ENCODE data around the gene DIP2C.
A peak's percentile ranks its signal among the peaks of the same experiment; 100 is the strongest.

DIP2C gene

GRCh38 chr10:494149-494542, 195.3 kb downstream of the DIP2C start:
- DNase-seq (ENCODE audit: low spot score) = no peak

GRCh38 chr10:493391-494148, 195.9 kb downstream of the DIP2C start:
- no peak for DNase-seq (ENCODE audit: low spot score)

- no peak for DNase-seq (ENCODE audit: low spot score)
Measured at GRCh38 chr10:492836-493235, 196.6 kb downstream of the DIP2C start.

DNA sequence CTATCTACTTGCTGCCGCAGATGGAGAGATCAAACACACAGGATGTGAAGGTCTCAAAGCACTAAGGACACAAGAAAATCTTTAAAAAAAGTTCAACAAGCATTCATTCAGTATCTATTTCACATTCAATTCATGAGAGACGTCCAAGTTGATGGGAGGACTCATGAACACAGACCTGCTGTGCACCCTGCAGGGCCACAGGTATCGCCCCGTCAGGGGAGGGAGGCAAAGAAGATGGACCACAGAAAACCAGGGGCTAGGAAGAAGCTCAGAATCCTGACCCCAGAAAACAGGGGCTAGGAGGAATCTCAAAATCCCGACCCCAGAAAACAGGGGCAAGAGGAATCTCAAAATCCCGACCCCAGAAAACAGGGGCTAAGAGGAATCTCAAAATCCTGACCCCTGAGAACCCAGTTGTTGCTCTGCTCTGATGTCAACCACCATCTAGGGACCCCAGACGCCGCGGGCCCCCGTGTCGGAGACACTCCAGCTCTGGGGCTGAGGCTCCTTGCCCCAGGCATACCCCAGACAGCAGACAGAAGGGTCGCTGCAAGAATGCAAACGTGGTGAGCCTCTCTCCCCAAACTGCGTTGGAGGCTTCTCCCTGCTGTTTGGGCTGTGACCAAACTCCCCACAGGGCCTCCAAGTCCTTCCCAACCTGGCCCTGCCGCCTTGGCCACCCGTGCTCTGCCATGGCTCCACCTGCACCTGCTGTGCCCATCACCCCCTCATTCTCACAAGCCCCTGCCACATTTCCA, 197.6 kb downstream of the DIP2C start:
- DNase-seq (ENCODE audit: low spot score) = no peak

DNA sequence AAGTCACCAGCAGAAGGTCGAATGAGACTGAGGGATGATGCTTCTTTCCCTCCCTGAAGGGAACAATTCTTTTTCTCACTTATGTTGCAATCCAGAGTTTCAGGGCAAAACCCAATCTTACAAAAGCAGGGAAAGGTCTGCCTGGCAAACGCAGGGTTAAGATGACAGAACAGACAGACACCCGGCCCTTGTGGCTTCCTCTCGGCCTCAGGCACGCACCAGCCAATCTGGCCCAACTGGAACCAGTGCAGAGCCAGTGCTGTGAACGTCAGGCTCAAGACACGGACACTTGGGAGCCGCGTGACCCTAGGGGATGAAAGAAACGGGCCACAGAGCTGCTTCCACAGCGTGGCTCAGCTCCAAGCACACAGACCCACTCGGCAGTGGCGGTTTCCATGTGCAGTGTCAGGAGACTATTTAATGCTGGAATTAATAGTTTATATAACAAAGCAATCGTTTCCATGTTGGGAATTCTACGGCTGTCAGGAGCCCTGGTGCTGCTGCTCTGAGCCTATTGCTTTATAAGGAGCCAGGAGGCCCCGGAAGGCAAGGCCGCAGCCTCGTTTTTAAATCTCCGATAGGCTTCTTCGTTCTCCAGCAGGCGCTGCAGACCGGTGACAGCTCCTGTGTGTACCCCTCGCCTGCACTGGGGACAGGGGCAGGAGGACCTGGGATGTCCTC, 198.4 kb downstream of the DIP2C start:
- DNase-seq (ENCODE audit: low spot score) = peak; percentile 76

GRCh38 chr10:490256-490655, 199.2 kb downstream of the DIP2C start:
- no peak for DNase-seq (ENCODE audit: low spot score)

GRCh38 chr10:489330-489729, 200.1 kb downstream of the DIP2C start:
- no peak for DNase-seq (ENCODE audit: low spot score)

DNA sequence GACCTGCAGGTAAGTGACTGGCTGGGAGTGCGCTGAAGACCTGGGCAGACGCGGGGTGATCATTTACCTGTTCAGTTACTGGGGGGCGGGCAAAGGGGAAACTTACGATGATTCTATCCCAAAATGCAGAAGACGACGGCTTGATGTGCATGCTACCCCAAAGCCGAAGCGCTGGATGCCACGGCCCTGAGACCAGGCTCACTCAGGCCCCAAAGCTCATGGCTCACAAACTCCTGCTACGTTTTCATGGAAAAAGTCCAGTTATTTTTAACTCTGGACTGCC, 200.6 kb downstream of the DIP2C start:
- DNase-seq (ENCODE audit: low spot score) = no peak

DNA sequence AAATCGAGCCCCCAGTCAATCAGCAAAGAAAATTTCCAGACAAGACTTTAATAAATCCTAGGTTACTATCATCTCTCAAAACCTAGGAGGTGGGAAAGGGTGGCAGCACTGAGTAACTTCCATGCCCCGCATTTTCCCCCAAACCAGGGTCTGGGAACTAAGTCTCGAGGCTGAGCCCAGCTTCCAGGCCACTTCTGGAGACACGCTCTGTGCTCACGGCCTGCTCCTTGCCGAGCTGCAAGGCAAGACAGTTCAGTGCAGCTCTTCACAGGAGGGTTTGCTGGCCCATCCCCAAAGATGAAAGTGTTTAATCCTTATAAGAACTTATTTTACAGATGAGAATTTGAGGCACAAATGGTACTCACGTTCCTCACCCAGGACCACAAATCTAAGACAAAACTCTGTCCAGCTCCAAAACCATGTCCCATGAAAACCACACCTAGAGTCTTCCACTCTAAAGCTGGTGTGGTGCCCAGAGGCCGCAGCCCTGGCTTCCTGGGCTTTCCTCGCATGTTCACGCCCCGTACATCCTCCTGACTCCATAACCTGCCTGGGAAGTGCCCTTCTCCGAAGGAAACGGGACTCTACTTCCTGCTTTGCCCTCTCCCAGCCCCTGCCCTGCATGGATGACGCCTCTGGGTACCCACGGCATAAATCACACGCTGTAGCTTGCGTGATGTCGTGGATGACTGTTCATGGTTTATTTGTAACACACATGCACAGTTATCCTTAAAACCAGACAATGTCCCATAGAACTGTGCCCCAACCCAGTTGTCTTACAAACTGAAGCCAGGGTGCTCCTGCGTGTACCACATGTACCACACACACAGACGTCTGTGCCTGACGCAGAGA, 201.2 kb downstream of the DIP2C start:
- DNase-seq (ENCODE audit: low spot score) = no peak

GRCh38 chr10:486666-487322, 202.7 kb downstream of the DIP2C start:
- DNase-seq (ENCODE audit: low spot score) = no peak

DNA sequence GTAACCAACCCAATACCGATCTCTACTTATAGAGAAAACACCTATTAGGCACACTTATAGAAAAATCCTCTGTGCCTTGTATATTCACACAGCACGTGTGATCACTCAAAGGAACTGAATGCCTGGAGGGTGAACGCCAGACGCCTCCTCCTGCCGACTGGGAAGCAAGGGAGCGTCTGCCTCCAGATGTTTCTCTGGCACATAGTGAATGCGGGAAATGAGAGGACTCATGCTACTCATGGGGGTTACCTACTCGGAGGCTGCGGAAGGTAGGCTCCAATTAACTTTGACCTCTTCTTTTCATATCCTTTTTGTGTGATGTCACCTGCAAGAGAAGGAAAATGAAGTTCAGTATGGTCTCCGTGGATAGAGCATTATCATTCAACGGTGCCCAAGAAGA, 203.3 kb downstream of the DIP2C start:
- no peak for DNase-seq (ENCODE audit: low spot score)

DNA sequence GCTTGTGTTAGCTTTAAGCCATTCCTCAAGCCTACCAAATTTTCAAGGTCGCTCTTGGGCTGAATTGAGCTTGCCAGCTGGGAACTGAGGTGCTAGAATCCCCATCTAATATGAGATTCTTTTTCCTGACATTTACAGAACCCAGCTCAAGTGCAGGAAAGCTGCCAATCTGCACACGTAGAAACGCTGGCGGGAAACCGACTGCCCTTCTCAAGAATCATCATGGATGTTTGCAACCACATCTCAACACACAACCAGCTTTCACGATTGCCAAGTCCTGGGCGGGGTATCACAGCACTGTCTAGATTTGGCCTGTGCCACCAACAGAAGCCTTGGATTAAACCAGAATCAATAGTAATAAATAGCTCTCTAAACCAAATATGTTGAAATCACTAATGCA, 203.7 kb downstream of the DIP2C start:
- DNase-seq (ENCODE audit: low spot score) = no peak

DNA sequence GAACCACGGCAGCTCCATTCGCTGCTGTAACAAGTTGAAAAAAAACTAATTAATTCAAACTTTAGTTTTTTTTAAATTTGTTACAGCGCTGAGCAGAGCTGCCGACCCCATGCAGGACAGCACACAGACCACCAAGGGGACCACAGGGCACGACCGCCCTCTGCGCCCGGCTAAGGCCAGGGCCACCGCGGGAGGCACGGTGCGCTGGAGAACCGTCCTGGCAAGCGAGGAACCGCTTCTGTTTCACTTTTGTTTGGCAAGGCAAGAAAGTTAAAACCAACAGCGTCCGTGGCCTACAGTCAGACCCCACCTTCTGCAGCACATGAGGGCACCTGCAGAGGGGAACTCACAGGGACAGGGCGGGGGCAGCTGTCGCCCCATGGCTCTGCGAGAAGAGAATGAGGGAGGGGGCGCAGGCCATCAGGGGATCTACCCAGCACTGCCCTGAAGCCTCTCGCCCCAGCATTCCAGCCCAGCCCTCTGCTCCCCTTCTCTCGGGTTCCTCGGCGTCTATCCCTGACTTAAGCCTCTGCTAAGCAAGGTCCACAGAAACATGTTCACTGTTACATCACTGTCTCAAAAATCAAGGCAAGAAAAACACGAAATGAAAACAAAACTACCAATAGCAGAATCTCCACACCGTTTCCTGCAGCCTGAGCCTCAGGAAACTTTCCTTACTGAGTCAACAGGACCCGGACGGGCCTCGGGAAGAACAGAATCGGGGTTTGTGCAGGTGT, 204.4 kb downstream of the DIP2C start:
- DNase-seq (ENCODE audit: low spot score) = peak; percentile 29

DNA sequence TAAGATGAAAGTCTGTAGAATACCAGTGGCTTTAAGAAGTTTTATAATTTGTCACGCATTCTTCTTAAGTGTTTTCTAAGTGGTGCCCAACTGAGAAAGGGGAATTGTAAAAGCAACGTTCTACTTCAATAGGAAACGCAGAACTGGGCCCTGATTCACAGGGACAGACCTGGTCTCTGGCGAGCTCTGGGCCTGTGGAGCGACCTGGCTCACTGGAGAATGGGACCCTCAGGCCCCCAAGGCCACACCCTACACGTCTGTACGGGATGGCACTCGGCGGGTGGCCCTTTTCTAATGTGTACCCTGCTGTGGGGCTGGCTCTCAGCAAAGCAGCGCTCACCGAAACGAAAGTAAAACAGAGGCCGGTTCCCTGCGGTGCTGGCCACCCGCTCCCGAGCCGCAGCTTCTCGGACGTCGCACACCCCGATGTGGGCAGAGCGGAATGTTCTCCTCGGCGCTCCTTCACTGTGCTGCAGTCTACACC, 205.0 kb downstream of the DIP2C start:
- peak; percentile 63 for DNase-seq (ENCODE audit: low spot score)

DNA sequence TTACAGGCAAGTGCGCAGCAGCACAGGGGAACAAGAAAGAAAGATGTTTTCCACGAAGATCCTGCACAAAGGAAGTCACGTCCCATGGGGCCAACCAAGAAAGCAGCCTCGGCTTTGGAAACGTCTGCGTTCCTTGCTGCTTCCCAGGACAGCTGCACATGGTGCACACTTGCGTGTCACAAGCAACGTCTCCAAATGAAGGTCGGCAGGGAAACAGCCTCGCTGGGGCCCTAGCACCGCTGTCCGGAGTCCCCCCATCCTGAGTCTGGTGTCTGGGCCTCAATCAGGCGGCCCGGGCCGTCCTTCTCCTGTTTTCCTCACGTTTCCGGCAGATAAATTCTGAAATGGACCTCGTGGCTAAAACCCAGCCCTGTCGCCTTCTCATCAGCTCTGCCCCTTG, 206.2 kb downstream of the DIP2C start:
- DNase-seq (ENCODE audit: low spot score) = no peak

DNA sequence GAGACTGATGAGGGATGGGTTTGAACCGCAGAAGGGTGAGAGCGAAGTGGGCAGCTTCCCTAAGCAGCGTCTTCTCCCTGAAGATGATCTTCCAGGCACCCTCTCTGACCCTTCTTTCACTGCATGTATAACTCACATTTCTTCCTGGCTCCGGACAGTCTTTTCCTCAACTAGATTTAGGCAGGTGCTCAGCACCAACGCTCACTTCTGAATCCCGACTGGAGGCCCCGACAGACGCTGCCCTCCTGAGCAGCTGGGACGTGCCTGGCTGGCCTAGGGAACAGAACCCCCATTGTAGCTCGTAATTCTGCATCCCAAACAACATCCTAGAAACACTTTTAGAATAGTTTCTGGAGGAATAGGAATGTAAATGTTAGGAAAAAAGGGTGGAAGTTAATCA, 206.6 kb downstream of the DIP2C start:
- no peak for DNase-seq (ENCODE audit: low spot score)

DNA sequence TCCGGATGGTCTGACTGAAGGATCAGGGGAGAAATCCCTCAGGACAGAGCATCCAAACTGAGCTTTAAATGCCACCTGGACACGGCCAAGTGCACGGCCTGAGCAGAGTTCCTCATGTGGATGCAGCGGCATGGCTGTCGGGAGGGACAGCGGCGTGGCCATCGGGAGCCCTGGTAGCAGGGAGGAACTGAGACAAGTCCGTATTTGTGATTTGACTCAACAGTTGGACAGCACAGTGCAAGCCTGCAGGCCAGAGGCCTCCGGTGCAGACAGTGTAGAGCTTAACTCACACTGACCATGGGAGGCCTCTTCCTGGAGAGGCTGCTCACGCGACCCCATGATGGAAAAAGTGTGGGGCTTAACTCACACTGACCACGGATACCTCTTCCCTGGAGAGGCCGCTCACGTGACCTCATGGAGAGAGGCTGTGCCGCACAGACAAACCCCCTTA, 207.4 kb downstream of the DIP2C start:
- no peak for DNase-seq (ENCODE audit: low spot score)

DNA sequence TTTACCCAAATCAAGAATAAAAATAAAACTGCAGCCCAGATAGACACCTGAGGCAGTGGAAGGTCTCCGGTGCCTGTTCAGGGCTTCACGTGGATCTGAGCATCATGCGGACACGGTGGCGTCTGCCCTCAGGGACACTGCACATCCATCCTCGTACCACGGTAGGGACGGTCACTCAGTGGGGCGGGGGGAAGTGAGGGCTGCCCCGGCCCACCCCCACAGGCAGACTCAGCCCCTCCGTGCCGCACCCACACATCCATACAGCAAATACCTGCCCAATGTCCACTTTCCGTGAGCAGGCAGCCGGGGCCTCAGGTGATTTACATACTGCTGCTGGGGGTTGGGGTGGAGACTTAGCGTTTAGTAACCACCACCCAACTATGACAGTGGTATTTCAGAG, 207.8 kb downstream of the DIP2C start:
- DNase-seq (ENCODE audit: low spot score) = no peak

DNA sequence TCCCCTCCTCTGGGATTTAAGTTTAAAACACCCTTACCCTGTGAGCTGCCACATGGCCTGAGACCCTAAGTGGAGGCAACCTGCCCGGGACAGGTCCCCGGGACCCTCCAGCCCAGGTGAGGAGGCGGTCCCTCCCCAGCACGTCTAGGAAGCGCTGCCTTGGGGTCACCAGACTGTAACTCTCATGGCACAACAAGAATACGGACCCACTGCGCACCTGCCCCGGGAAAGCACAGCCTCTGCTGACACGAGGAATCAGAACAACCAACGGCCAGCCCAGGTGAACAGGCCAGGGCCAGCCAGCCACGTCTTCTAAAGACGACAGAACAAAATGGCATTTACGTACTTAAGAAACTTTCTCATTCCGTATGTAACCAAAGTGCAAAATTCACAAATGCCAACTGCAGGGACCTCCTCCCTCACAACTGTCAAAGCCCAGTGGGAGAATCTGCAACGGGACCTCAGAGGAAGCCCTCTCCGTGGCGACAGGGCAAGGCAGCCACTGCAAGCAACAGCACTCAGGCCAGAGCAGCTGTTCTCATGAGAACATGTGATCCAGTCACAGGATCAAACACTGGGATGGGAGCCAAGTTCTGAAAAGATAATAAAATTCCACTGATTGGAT, 208.4 kb downstream of the DIP2C start:
- DNase-seq (ENCODE audit: low spot score) = peak; percentile 55

DNA sequence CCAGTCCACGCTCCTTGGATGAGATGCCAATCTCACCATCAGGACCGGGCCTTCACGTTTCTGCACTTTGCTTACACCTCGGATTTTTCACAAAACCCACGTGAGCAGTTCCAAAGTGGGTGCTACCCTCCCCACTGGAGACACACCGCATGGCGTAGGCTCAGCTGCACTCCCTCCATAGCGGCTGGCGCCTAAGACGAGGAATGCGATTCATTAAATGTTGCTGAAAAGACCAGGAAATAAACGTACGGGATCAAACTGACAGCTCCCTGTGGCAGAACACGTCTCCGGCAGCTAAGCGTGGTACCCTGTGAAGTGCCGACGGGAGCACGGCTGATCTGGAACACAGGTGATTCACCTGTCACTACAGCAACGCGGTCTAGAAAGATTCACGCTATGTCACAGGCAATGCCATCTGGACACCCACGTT, 209.0 kb downstream of the DIP2C start:
- no peak for DNase-seq (ENCODE audit: low spot score)
